ENCODE results near the gene SPECC1L.

SPECC1L gene

GRCh38 chr22:24359452-24360120, 89.0 kb downstream of the SPECC1L start:
- no peak for DNase-seq (ENCODE audit: low read depth)

DNA sequence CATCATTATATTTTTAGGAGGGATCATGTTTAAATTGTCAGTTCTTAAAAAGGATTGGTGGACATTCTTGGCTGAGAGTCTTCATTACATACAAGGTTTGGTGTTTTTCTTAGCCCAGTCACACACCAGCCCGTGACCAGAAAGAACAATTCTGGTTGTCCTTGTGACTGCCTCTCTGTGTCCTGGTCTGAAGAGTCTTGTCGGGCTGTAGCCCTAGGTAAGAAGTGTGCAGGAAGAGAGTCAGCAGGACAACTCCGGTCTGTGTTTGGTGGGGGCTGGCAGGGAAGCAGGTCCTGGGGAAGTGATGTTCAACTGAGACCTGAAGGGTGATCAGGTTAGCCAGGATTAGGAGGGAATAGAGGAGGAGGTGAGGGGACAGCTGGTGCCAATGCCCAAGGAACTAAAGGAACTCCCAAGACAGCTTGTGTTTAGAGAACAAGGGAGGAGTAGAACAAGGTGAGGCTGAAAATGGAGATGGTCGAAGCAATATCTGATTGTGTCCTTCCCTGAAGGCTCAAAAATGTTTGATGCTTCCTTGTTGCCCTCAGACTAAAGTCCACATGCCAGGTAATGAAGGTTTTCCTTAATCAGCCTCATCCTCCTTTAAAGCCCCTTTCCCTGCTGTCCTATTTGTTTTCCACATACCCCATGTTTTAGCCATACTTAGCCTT, 91.5 kb downstream of the SPECC1L start:
- no peak for DNase-seq (ENCODE audit: low read depth)

DNA sequence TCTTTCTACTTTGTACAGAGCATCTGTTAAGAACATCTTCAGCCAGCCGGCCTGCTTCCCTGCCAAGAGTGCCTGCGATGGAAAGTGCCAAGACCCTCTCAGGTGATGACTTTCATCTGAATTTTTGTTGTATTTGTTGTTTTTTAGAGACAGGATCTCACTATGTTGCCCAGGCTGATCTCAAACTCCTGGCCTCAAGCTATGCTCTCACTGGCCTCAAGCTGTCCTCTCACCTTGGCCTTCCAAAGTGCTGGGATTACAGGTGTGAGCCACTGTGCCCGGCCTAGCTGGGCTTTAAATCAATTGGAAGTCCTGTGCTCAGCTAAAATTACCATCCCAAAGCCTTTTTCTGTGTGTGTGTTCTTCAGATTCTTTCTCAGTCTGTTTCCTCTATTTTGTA, 92.6 kb downstream of the SPECC1L start:
- DNase-seq (ENCODE audit: low read depth) = no peak

DNA sequence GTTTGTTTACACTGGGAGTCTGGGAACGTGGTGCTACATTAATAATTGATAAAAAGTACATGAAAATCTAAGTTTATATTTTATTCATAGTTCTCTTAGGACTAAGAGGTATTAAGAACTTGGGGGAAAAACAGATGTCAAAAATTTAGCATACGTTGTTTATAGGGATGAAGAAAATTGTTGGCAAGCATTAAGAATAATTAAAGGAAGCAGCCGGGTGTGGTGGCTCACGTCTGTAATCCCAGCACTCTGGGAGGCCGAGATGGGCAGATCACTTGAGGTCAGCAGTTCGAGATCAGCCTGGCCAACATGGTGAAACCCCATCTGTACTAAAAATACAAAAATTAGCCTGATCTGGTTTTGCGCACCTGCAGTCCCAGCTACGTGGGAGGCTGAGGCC, 96.1 kb downstream of the SPECC1L start:
- no peak for DNase-seq (ENCODE audit: low read depth)

GRCh38 chr22:24367841-24368240, 97.2 kb downstream of the SPECC1L start:
- no peak for DNase-seq (ENCODE audit: low read depth)

- no peak for DNase-seq (ENCODE audit: low read depth)
These were observed 99.8 kb downstream of the SPECC1L start for GRCh38 chr22:24370401-24370800.

DNA sequence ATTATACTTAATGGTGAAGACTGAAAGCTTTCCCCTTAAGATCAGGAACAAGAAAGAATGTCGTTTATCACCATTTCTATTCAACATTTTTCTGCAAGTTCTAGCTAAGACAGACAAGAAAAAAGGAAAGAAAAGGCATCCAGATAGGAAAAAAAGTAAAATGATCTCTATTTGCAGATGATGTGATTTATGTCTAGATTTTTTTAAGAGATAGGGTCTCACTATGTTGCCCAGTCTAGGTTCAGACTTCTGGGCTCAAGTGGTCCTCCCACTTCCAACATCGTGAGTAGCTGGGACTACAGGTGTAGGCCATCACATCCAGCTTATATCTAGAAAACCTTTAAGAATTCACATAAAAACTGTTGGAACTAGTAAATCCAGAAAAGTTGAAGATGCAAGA, 105.4 kb downstream of the SPECC1L start:
- DNase-seq (ENCODE audit: low read depth) = no peak

GRCh38 chr22:24376586-24376985, 106.0 kb downstream of the SPECC1L start:
- DNase-seq (ENCODE audit: low read depth) = no peak

DNA sequence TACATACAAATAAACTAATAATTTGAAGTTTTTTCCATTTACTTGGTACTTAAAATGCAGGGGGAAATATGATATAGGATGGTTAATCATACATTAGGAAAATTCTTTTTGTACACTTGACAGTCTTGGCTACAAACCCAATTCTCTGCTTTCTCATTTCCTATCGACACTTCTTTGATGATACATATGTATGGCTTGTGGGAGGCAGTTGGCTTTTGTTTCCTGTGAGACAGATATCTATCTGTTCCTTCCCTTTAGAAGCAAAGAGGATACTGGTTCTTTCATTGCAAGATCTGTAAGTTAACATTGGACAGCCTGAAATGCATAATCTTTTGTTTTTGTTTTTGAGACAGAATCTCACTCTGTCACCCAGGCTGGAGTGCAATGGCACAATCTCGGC, 108.9 kb downstream of the SPECC1L start:
- no peak for DNase-seq (ENCODE audit: low read depth)

DNA sequence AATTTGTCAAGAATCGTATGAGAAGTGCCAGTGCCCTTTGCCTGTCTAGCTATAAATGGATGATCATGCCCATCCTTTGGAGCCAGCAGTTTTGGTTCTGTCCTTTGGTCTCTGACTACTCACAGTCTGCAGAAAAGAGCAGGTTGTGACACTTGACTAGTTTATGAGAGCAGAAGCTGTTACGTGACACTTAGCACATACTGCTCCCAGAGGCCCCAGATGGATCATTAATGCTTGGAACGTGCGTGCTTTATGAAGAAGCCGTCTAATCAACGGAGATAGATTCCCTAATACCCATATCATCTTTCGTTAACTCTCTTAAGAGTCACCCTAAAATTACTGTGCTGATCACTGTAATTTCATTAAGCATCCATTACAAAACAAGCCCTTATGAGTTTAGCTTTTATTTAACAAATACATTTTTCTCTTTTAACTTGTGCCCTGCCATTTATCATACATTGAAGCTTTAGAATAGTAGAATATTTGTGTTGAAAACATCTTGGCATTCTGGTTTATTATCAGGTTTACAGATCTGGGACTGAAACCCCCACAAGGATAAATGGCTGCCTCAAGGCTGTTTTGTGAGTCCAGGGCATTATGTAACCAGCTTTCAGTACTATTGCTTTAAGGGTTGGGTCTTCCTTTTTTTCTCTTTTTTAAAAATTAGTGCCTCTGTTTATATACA, 109.7 kb downstream of the SPECC1L start:
- DNase-seq (ENCODE audit: low read depth) = no peak

DNA sequence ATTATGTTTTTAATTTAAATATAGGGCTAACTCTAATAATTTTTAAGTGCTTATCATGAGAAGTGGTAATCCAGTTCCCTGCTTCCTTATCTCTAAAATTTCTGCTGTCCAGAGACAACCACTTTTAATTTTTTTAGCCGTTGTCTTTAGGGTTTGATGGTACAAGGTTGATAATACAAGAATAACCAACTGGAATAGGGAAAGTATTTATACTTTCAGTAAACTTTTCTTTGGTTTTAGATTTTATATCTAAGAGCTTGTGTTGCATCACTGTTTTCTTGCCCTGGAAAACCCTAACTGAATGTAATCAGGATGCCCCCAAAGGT, 110.2 kb downstream of the SPECC1L start:
- no peak for DNase-seq (ENCODE audit: low read depth)

DNA sequence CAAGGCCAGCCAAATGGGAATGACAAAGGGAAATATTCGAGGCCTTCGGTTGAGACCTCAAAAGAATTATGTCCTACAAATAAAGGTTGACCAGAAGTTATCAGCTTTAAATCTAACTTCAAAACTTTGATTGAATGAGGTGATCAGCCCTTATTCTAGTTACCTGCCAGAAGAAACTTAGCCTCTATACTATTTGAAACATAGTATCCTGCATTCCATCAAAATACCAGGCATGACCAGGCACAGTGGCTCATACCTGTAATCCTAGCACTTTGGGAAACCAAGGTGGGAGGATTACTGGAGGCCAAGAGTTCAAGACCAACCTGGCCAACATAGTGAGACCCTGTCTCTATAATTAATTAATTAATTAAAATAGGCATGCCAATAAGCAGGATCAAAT, 112.4 kb downstream of the SPECC1L start:
- no peak for DNase-seq (ENCODE audit: low read depth)

DNA sequence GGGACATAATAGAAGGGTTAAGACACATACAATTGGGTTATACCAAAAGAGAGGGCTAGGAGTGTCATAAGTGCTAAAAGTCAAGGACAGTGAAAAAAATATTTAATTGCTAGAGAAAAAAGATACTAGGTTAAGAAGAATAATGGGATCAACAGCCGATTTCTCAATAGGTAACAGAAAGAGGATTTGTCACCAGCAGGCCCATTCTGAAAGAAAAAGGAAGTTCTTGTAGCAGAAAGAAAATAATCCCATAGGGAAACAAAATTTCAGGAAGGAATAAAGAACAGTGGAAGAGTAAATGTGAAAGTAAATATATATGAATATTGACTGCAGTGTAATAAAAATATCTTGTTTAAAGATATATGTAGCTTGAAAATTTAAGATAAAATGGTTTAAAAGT, 113.5 kb downstream of the SPECC1L start:
- no peak for DNase-seq (ENCODE audit: low read depth)

DNA sequence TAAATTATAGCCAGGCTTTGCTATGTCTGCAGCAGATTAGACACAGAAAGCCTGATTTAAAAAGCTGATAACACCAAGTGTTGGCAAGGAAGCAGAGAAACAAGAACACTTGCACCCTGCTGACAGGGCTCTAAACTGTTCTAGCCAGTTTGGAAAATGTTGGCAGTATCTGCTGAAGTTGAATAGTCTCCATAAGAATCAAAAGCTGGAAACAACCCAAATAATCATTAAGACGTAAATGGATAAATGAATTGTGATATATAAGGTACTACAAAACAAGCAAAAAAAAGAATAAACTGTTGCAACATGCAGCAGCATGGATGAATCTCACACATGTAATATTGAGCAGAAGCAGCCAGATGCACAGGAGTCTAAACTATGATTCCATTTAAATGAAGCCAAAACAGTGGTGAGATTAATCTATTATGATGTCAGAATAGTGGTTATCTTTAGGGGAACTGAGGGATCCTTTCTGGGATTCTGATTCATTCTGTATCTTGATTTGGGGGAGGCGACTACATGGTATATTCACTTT, 116.4 kb downstream of the SPECC1L start:
- DNase-seq (ENCODE audit: low read depth) = no peak

- no peak for DNase-seq (ENCODE audit: low read depth)
These were observed 119.0 kb downstream of the SPECC1L start for GRCh38 chr22:24389680-24390079.

- no peak for DNase-seq (ENCODE audit: low read depth)
These were observed 119.5 kb downstream of the SPECC1L start for GRCh38 chr22:24390156-24390555.

DNA sequence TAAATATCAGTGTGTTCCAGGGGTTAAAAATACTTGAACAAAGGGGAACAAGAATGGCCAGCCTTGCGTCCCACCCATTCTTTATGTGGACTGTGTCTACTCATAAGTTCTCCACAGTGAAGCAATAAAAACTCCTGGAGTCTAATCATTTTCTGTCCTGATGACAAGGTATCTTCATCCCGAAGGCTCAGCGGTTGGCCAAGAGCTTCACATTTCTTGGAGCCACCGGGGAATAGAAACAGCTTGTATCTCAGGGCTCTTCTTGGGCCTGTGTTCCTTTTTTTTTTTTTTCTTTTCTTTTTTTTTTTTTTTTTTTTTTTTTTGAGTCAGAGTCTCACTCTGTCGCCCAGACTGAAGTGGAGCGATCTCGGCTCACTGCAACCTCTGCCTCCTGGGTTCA, 119.9 kb downstream of the SPECC1L start:
- DNase-seq (ENCODE audit: low read depth) = no peak

DNA sequence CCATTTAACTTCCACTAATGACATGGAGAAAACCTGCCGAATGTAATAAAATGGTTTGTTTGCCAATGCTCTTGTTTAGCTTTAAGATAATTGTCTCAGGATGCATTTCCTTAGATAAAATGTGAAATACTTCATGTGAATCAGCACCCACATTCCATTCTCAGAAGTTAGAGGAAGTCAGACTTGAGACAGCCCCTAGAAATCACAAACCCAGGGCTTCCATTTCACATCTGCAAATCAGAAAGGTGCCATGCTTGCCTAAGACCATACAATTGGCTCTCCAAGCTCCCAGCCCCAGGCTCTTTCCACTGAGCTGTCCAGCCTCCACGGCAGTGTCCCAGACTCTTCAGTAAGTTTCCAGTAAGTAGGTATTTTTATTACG, 121.2 kb downstream of the SPECC1L start:
- DNase-seq (ENCODE audit: low read depth) = no peak

DNA sequence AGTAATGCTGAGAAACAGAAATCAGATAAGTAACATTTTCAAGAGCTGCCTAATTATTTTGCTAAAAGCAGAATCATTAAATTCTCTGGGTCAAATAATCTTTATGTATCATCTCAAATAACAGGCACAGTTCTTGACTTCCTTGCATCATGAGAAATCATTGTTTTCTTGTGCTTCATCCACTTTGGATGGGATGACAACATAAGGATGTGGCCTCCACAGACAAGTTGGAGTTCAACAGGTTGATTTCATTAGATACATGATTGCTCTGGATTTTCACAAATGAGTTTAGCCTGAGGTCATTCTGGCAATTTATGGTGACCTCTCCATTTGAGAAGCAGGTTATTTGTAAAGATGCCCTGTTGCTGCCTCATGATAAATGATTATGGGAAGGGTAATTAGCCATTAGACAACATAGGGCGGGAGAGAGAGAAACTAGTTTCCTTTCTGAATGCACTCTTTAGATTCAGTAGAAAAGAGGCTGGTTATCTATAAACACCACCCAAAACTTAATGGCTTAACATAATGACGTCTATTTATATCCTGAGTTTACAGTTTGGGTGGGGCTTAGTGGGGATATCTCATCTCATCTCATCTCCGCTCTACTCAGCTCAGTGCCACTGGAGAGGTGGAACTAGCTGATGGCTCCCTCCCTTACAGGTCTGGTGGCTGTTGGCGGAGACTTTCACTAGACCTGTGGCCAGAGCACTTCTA, 121.7 kb downstream of the SPECC1L start:
- DNase-seq (ENCODE audit: low read depth) = no peak

GRCh38 chr22:24393012-24393559, 122.5 kb downstream of the SPECC1L start:
- no peak for DNase-seq (ENCODE audit: low read depth)

GRCh38 chr22:24393848-24394247, 123.2 kb downstream of the SPECC1L start:
- no peak for DNase-seq (ENCODE audit: low read depth)

DNA sequence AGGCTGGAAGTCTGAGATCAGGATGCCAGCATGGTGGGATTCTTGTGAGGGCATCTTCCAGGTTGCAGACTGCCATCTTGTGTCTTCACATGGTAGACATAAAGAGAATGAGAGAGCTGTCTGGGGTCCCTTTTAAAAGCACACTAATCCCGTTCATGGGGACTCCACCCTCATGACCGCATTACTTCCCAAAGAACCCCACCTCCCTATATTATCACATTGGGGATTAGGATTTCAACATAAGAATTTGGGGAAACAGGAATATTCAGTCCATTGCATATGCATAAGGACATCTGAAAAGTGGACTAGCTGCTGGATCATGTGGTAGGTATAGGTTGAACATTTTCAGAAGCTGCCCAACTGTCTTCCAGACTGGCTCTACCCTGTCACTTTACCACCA, 123.6 kb downstream of the SPECC1L start:
- DNase-seq (ENCODE audit: low read depth) = no peak

Data from stimulated activated CD4-positive, alpha-beta T cell treated with anti-CD3 and anti-CD28 coated beads, Interleukin-2, amount 100 ng/mL, for 4 hours (primary cell).